ENCODE measurements around the gene ARVCF.
"Not testable (repeated sequence)": the region's sequence is repeated elsewhere in the genome, so short reads cannot be mapped to it uniquely, and the experiment has no call there.

The ARVCF gene

GRCh38 chr22:19930551-19931486, 85.8 kb downstream of the ARVCF start:
- DNase-seq: peak; percentile 54

- no peak for DNase-seq
Measured at GRCh38 chr22:19929586-19930550, 86.8 kb downstream of the ARVCF start.

- DNase-seq: peak; percentile 73
Measured at GRCh38 chr22:19928207-19928606, 88.4 kb downstream of the ARVCF start.

GRCh38 chr22:19927696-19928095, 88.9 kb downstream of the ARVCF start:
- DNase-seq: no peak

GRCh38 chr22:19926028-19926427, 90.6 kb downstream of the ARVCF start:
- not testable (repeated sequence) for DNase-seq

GRCh38 chr22:19923914-19924513, 92.6 kb downstream of the ARVCF start:
- no peak for DNase-seq

- DNase-seq: no peak
Measured at GRCh38 chr22:19921544-19922081, 95.0 kb downstream of the ARVCF start.
